Activated CD4-positive, alpha-beta T cell treated with anti-CD3 and anti-CD28 coated beads for 36 hours (primary cell): ENCODE measurements around the gene NECTIN4. TPM values are rescaled to one million over a fixed set of nuclear protein-coding genes. Genes with fewer than 3 reads are reported as not detected.
A peak's percentile ranks its signal among the peaks of the same experiment; 100 is the strongest.

ENCODE experiments used
- ATAC-seq: fragments of 200-7000 bp; cut with Tn5 transposase; one replicate; pipeline ENCODE4 v1.10.0; 2021; ENCODE audit warnings: mild to moderate bottlenecking, moderate library complexity
- CTCF ChIA-PET: fragments of 350-600 bp; sonication (Branson Sonifier 250); formaldehyde crosslinking; loops from one replicate; lab custom pipeline; 2021; ENCODE audit warnings: antibody characterized with exemption; lab: Charles Lee
- POLR2A ChIA-PET: fragments of 350-600 bp; sonication (Branson Sonifier 250); formaldehyde crosslinking; loops from one replicate; lab custom pipeline; 2021; ENCODE audit warnings: antibody characterized with exemption, inconsistent platforms; lab: Charles Lee
- DNase-seq: peaks from one replicate; pipeline ENCODE4 v3.0.0-alpha.2; 2020
- H3K27ac Mint-ChIP-seq: one replicate; pipeline ENCODE4 v1.8.0; 2021; ENCODE audit warnings: mixed read lengths
- H3K27me3 Mint-ChIP-seq: one replicate; pipeline ENCODE4 v1.8.0; 2021; ENCODE audit warnings: mixed read lengths
- H3K36me3 Mint-ChIP-seq: one replicate; pipeline ENCODE4 v1.8.0; 2021; ENCODE audit warnings: low read depth, mixed read lengths
- H3K4me1 Mint-ChIP-seq: one replicate; pipeline ENCODE4 v1.8.0; 2021; ENCODE audit warnings: mixed read lengths
- H3K4me3 Mint-ChIP-seq: one replicate; pipeline ENCODE4 v1.8.0; 2021; ENCODE audit warnings: mild to moderate bottlenecking, moderate library complexity, mixed read lengths
- H3K9me3 Mint-ChIP-seq: one replicate; pipeline ENCODE4 v1.8.0; 2021; ENCODE audit warnings: low read depth, mixed read lengths
- intact Hi-C, 2 experiments: fragments of 100-400 bp; cut with DNase I in 1 of 2; cut with micrococcal nuclease in 1 of 2; formaldehyde crosslinking; loops; one replicate each; pipeline versions ENCODE4 v1.14.2 to v1.15.1; 2022 to 2024; cut with DNase I, micrococcal nuclease
- total RNA-seq, 2 experiments: library from RNA; stranded (reverse); gene quantifications; one replicate each; pipeline ENCODE4 v1.2.3, GENCODE V29; 2021

Gene NECTIN4
- total RNA-seq, 2 experiments from 2014 or later, result not detected

- peaks cover 44% of the 10 kb centered on the region for H3K36me3 Mint-ChIP-seq
Observed at GRCh38 chr1:161111527-161111926, 22.2 kb upstream of the NECTIN4 start.

GRCh38 chr1:161111117-161111516 lies 21.8 kb upstream of the NECTIN4 start:
- Mint-ChIP-seq H3K27ac (peak overlapping the region; percentile 72), H3K36me3 (peaks cover 43% of the 10 kb centered on the region), H3K27me3 (no peaks in the 10 kb centered on the region), H3K4me1 (peaks cover 51% of the 10 kb centered on the region), H3K4me3 (no peak overlapping the region), H3K9me3 (no peaks in the 10 kb centered on the region)
- DNase-seq, result no peak
- ChIA-PET CTCF (interaction anchor here (3.9 kb wide), 1 partner anchor 13 kb away, joined by 32 read pairs; the partner anchor contains the start of gene KLHDC9), POLR2A (no interaction called here)
- intact Hi-C loops, result no loop called here
- no peak for ATAC-seq

More at GRCh38 chr1:161111527-161111926, 22.2 kb upstream of the NECTIN4 start:
- H3K27me3 Mint-ChIP-seq, result no peaks in the 10 kb centered on the region
- CTCF ChIA-PET, result interaction anchor here (0.5 to 3.9 kb wide), 4 partner anchors 10 to 121 kb away, joined by 3 to 32 read pairs (median 4); partner anchors contain the start of gene KLHDC9
- ATAC-seq (no peak), DNase-seq (no peak)
- intact Hi-C loops, result no loop called here
- POLR2A ChIA-PET, result no interaction called here
- H3K4me3 Mint-ChIP-seq, result no peak overlapping the region
- H3K4me1 Mint-ChIP-seq, result peaks cover 52% of the 10 kb centered on the region
- no peaks in the 10 kb centered on the region for H3K9me3 Mint-ChIP-seq
- peak overlapping the region; percentile 72 for H3K27ac Mint-ChIP-seq

GRCh38 chr1:161106431-161106830 lies 17.1 kb upstream of the NECTIN4 start:
- intact Hi-C loops, result loop anchor here in 1 of 2 experiments (5.0 kb wide), 1 partner anchor 36 kb away; no protein-coding TSS in a partner anchor
- no peak for DNase-seq
- ATAC-seq, result no peak
- ChIA-PET CTCF (interaction anchor here (0.6 to 2.2 kb wide), 3 partner anchors 9 to 267 kb away, joined by 3 to 5 read pairs (median 5); no protein-coding TSS in a partner anchor), POLR2A (no interaction called here)
- H3K9me3 Mint-ChIP-seq, result no peaks in the 10 kb centered on the region
- H3K4me1 Mint-ChIP-seq, result peaks cover 18% of the 10 kb centered on the region
- peak overlapping the region; percentile 23 for H3K27ac Mint-ChIP-seq
- no peaks in the 10 kb centered on the region for H3K27me3 Mint-ChIP-seq
- peaks cover 35% of the 10 kb centered on the region for H3K36me3 Mint-ChIP-seq
- no peak overlapping the region for H3K4me3 Mint-ChIP-seq

- DNase-seq, result no peak
- no peak for ATAC-seq
- no peaks in the 10 kb centered on the region for H3K9me3 Mint-ChIP-seq
- H3K4me3 Mint-ChIP-seq, result no peak overlapping the region
- H3K4me1 Mint-ChIP-seq, result peaks cover 30% of the 10 kb centered on the region
- H3K27me3 Mint-ChIP-seq, result no peaks in the 10 kb centered on the region
- CTCF ChIA-PET, result interaction anchor here (0.6 to 9.6 kb wide), 7 partner anchors 13 to 104 kb away, joined by 3 to 126 read pairs (median 4); partner anchors contain the start of genes ARHGAP30 and TSTD1
- H3K27ac Mint-ChIP-seq, result no peak overlapping the region
- intact Hi-C loops, result no loop called here
- POLR2A ChIA-PET, result interaction anchor here (0.6 to 1.0 kb wide), 2 partner anchors 31 to 137 kb away, joined by 3 read pairs; partner anchors contain the start of gene NR1I3
- peaks cover 38% of the 10 kb centered on the region for H3K36me3 Mint-ChIP-seq
Observed at GRCh38 chr1:161100556-161100955, 11.2 kb upstream of the NECTIN4 start.

GRCh38 chr1:161099090-161099802 lies 9.9 kb upstream of the NECTIN4 start:
- DNase-seq (no peak), ATAC-seq (no peak)
- Mint-ChIP-seq H3K27ac (no peak overlapping the region), H3K9me3 (no peaks in the 10 kb centered on the region), H3K36me3 (peaks cover 34% of the 10 kb centered on the region), H3K27me3 (no peaks in the 10 kb centered on the region), H3K4me1 (peaks cover 29% of the 10 kb centered on the region), H3K4me3 (peak overlapping the region; percentile 47)
- CTCF ChIA-PET, result interaction anchor here (0.7 to 9.6 kb wide), 11 partner anchors 14 to 310 kb away, joined by 3 to 126 read pairs (median 7); partner anchors contain the start of genes ARHGAP30, ITLN2, TSTD1 and USF1
- intact Hi-C loops, result loop anchor here (2.0 to 5.0 kb wide), 2 partner anchors 34 to 262 kb away; partner anchors contain the start of gene DEDD (in 2 of the 2)
- POLR2A ChIA-PET, result interaction anchor here (1.0 kb wide), 1 partner anchor 32 kb away, joined by 3 read pairs; no protein-coding TSS in a partner anchor

DNA sequence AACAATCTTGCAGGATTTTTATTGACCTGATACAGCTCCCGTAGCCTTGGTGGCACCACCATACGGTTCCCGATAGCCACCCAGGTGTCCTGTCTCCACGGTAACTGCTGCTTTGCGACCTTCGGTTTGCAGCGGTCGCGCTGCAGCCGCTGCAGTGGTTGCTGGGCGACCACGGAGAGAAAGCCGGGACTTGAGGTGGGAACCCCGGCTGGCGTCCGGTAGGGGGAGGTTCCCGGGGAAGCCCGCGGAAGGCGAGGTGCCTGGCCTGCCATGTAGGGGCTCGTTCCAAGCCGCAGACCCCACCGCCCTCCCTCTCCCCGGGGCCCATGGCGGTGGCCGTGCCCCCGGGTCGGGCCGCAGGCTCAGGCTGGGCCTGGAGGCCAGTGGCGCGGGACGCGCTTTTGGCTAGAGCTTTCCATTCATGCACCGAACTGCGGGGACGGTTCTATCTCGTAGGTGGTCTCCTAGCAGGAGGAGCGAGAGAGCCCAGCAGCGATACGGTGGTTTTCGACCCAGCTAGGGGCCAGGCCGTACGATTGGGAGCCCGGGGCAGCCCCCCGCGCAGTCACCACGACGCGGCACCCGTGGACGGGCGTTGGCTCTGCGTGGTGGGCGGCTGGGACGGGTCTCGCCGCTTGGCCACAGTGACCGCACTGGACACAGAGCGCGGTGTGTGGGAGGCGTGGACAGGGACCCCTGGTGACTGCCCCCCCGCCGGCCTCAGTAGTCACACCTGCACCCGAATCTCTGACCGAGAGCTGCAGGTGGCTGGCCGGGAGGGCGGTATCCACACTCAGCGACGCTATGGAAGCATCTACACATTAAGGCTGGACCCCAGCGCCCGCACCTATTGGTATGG lies 9.1 kb upstream of the NECTIN4 start, which contains the start of gene KLHDC9:
Gene KLHDC9, plus strand, starts transcription at position 152 of the 859 bp plus-strand sequence. Its CDS starts 175 bp downstream, at position 327.
- POLR2A ChIA-PET, result interaction anchor here (0.6 to 1.4 kb wide), 7 partner anchors 19 to 84 kb away, joined by 3 to 4 read pairs (median 3); partner anchors contain the start of gene TSTD1

DNA sequence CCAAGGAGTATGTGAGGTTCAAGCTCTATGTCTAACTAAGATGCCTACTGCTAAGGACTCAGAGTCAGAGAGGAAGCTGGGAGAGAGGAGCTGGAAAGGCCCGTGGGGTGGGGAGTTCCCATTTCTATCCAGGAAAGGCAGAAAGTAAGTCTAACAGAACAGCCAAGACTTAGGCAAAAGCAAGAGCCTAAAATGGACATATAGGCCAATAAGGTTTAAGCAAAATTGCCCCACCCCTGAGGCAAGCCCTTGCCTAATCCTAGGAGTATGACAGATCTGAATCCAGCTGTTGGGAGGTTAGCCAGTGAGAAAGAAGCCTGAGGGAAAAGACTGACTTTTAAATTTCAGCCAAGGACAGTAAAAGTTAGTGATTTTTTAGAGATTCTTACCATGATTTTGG lies 7.2 kb upstream of the NECTIN4 start:
- peaks cover 52% of the 10 kb centered on the region for H3K4me1 Mint-ChIP-seq
- no peak overlapping the region for H3K27ac Mint-ChIP-seq
- no peak for DNase-seq
- intact Hi-C loops, result loop anchor here (2.0 to 5.0 kb wide), 3 partner anchors 28 to 259 kb away; partner anchors contain the start of gene ARHGAP30 (in 1 of the 2)
- no peaks in the 10 kb centered on the region for H3K9me3 Mint-ChIP-seq
- ChIA-PET CTCF (interaction anchor here (0.6 to 9.6 kb wide), 22 partner anchors 9 to 320 kb away, joined by 3 to 126 read pairs (median 6); partner anchors contain the start of genes ARHGAP30, F11R, ITLN2 and PPOX), POLR2A (no interaction called here)
- H3K36me3 Mint-ChIP-seq, result peaks cover 23% of the 10 kb centered on the region
- no peak for ATAC-seq
- H3K27me3 Mint-ChIP-seq, result no peaks in the 10 kb centered on the region
- no peak overlapping the region for H3K4me3 Mint-ChIP-seq

More for the DNA sequence above, 9.1 kb upstream of the NECTIN4 start, which contains the start of gene KLHDC9:
- Mint-ChIP-seq H3K27me3 (no peaks in the 10 kb centered on the region), H3K4me1 (peaks cover 34% of the 10 kb centered on the region), H3K27ac (peak within 1 kb of the TSS; percentile 73), H3K9me3 (no peaks in the 10 kb centered on the region), H3K4me3 (peak within 1 kb of the TSS; percentile 71), H3K36me3 (peaks cover 32% of the 10 kb centered on the region)
- intact Hi-C loops, result loop anchor here (2.0 to 5.0 kb wide), 2 partner anchors 34 to 261 kb away; partner anchors contain the start of gene DEDD (in 2 of the 2)
- ATAC-seq (peak; percentile 82), DNase-seq (peak; percentile 84)
- CTCF ChIA-PET, result interaction anchor here (0.6 to 9.6 kb wide), 27 partner anchors 10 to 321 kb away, joined by 3 to 126 read pairs (median 4); partner anchors contain the start of genes ARHGAP30, ITLN2, PPOX and TOMM40L

- no peak for DNase-seq
- Mint-ChIP-seq H3K27ac (no peak overlapping the region), H3K4me1 (peaks cover 58% of the 10 kb centered on the region), H3K9me3 (no peaks in the 10 kb centered on the region), H3K27me3 (no peaks in the 10 kb centered on the region), H3K36me3 (peaks cover 19% of the 10 kb centered on the region), H3K4me3 (no peak overlapping the region)
- intact Hi-C loops, result loop anchor here (2.0 to 5.0 kb wide), 3 partner anchors 27 to 259 kb away; partner anchors contain the start of gene ARHGAP30 (in 1 of the 2)
- CTCF ChIA-PET, result interaction anchor here (0.8 to 9.6 kb wide), 11 partner anchors 16 to 306 kb away, joined by 3 to 126 read pairs (median 15); partner anchors contain the start of genes ARHGAP30, ITLN2, PPOX and TSTD1
- no peak for ATAC-seq
- POLR2A ChIA-PET, result no interaction called here
Observed at GRCh38 chr1:161096015-161096414, 6.7 kb upstream of the NECTIN4 start.

DNA sequence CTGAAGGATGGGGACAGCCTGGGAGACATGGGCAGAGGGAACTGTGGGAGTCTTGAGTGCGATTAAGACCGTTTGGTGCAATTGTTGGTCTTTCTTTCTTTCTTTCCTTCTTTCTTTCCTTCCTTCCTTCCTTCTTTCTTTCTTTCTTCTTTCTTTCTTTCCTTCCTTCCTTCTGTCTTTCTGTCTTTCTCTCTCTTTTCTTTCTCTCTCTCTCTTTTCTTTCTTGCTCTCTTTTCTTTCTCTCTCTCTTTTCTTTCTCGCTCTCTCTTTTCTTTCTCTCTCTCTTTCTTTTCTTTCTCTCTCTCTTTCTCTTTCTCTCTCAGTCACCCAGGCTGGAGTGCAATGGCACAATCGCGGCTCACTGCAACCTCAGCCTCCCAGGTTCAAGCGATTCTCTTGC lies 5.9 kb upstream of the NECTIN4 start:
- Mint-ChIP-seq H3K4me3 (no peak overlapping the region), H3K27ac (no peak overlapping the region)
- no peak for DNase-seq

GRCh38 chr1:161094481-161094880 lies 5.1 kb upstream of the NECTIN4 start:
- DNase-seq, result no peak
- intact Hi-C loops, result no loop called here
- Mint-ChIP-seq H3K36me3 (peaks cover 5% of the 10 kb centered on the region), H3K27me3 (no peaks in the 10 kb centered on the region), H3K27ac (no peak overlapping the region), H3K4me3 (no peak overlapping the region), H3K9me3 (no peaks in the 10 kb centered on the region), H3K4me1 (peaks cover 66% of the 10 kb centered on the region)
- no peak for ATAC-seq
- POLR2A ChIA-PET, result no interaction called here
- CTCF ChIA-PET, result interaction anchor here (0.6 to 9.6 kb wide), 4 partner anchors 25 to 106 kb away, joined by 3 to 126 read pairs (median 4); partner anchors contain the start of gene ARHGAP30

More for the DNA sequence above, 5.9 kb upstream of the NECTIN4 start:
- CTCF ChIA-PET, result interaction anchor here (0.6 to 9.6 kb wide), 6 partner anchors 25 to 98 kb away, joined by 3 to 126 read pairs (median 15); partner anchors contain the start of genes ARHGAP30 and USF1
- no peaks in the 10 kb centered on the region for H3K27me3 Mint-ChIP-seq
- ATAC-seq, result no peak
- H3K4me1 Mint-ChIP-seq, result peaks cover 65% of the 10 kb centered on the region
- no peaks in the 10 kb centered on the region for H3K9me3 Mint-ChIP-seq
- POLR2A ChIA-PET, result no interaction called here
- H3K36me3 Mint-ChIP-seq, result peaks cover 13% of the 10 kb centered on the region
- intact Hi-C loops, result loop anchor here (5.0 kb wide), 1 partner anchor 258 kb away; no protein-coding TSS in a partner anchor
